Epithelial cell of esophagus (primary cell): Measurements from ENCODE around the gene FASTK.

Experiments
- DNase-seq: peaks from one replicate; pipeline ENCODE4 v3.0.0; 2010; ENCODE audit warnings: low read depth
- H3K4me3 ChIP-seq: 2 replicates; pipeline ENCODE4 v1.5.1; 2011; ENCODE audit warnings: mild to moderate bottlenecking, low read length, control low read depth
- TF ChIP-seq, protein P1 (sequence below): IDR thresholded peaks from 2 replicates; pipeline ENCODE4 v1.5.1; 2011; ENCODE audit warnings: low read depth, mild to moderate bottlenecking, low read length, control low read depth, inconsistent platforms; ENCODE audit not compliant: insufficient read depth; ENCODE audit errors: missing control alignments

Gene FASTK

GRCh38 chr7:151107882-151108281 lies 27.3 kb upstream of the FASTK start:
- DNase-seq: no peak
- TF ChIP-seq, protein P1, sequence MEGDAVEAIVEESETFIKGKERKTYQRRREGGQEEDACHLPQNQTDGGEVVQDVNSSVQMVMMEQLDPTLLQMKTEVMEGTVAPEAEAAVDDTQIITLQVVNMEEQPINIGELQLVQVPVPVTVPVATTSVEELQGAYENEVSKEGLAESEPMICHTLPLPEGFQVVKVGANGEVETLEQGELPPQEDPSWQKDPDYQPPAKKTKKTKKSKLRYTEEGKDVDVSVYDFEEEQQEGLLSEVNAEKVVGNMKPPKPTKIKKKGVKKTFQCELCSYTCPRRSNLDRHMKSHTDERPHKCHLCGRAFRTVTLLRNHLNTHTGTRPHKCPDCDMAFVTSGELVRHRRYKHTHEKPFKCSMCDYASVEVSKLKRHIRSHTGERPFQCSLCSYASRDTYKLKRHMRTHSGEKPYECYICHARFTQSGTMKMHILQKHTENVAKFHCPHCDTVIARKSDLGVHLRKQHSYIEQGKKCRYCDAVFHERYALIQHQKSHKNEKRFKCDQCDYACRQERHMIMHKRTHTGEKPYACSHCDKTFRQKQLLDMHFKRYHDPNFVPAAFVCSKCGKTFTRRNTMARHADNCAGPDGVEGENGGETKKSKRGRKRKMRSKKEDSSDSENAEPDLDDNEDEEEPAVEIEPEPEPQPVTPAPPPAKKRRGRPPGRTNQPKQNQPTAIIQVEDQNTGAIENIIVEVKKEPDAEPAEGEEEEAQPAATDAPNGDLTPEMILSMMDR: no peak

DNA sequence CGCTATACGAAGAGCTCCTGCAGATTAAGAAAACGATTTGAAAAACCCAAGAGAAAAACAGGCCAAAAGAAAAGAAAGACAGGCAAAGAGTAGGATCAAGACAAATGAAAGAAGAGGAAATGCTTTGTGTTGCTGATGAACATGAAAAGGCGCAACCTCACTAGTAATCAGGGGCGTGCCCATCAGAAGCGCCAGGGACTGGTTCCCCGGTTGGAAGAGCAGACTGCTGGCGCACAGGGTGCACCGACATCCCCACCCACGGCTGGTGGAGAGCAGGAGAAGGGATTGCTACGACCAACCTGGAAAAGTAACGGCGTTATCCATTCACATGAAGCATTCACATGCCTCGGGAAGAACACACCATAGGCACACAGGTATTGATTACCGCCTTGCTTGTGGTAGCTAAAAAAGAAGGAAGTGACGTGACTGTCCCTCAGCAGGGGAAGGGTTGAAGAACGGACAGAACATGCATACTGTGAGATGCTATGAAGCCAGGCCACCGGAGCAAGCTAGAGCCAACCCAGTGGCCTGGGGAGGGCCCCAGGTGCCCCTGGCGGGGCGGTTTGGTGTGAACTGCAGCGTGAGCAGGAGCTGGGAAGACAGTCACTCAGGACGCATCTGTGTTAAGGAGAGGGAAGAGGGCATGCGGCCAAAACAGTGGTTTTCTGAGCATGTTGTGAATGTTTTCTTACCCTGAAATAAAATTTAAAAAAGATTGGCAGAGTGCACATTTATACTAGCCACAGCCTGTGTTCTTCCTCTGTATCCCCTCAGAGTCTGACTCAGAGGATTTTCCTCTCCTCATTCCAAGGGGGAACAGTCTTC lies 24.0 kb upstream of the FASTK start:
- H3K4me3 ChIP-seq: no peak overlapping the region
- TF ChIP-seq, protein P1: no peak
- no peak for DNase-seq

More at GRCh38 chr7:151107882-151108281, 27.3 kb upstream of the FASTK start:
- no peak overlapping the region for H3K4me3 ChIP-seq

DNA sequence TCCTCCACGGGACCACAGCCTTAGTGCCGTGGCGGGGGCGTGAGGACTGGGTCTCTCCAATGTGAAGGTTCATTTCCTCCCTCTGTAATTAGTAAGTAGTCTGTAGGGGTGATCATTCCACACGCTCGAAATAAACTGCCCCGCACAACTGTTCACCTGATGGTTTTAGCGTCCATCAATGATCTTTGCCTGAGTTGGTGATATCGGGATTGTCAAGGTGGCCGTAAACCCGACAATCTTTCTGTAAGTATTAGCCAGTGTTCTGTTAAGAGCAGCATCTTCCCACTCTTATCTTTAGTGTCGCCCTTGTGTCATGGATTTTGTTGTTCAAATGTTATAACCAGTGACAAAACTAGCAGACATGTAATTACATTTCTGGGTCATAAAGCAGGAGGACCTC lies 23.4 kb upstream of the FASTK start:
- TF ChIP-seq, protein P1: no peak
- H3K4me3 ChIP-seq: no peak overlapping the region
- DNase-seq: no peak

- TF ChIP-seq, protein P1: no peak
- no peak for DNase-seq
Measured at GRCh38 chr7:151102991-151103390, 22.4 kb upstream of the FASTK start.

DNA sequence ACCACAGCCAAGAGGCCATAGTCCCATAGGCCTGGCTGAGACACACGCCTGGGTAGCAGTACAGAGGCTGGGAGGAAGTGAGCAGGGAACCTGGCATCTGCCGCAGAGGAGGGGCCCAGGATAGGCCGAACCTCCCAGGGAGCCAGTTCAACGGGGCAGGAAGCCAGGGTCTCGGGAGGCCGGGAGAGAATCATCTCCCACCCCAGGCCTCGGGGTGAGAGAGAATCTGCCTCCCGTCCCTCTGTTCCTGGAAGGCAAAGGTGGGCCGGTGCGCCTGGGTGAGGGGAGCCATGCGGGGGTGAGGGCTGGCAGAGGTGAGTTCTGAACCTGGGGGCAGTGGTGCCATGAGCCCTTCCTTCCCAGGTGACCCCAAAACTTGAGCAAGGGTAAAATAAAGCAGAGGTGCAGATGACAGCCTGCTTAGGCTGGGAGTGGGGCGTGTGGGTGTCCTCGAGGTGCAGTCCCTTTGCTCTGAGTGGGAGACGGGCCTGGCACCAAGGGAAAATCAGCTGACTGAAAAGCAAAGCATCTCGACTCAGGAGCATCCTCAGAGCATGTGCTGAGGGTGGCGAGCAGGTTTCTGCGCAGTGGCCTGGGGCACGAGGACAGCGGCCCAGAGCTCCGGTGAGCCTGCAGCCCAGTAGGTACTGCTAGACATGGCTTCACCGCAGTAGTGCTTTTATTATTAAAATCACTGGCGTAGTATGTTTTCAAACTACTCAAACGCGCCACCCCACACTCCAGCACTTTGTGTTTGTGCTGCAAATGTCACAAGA lies 21.2 kb upstream of the FASTK start:
- no peak overlapping the region for H3K4me3 ChIP-seq
- DNase-seq: no peak
- TF ChIP-seq, protein P1: no peak

More at GRCh38 chr7:151102991-151103390, 22.4 kb upstream of the FASTK start:
- no peak overlapping the region for H3K4me3 ChIP-seq

- DNase-seq: no peak
- no peak overlapping the region for H3K4me3 ChIP-seq
Measured at GRCh38 chr7:151100921-151101320, 20.3 kb upstream of the FASTK start.

More at GRCh38 chr7:151100921-151101320, 20.3 kb upstream of the FASTK start:
- TF ChIP-seq, protein P1: no peak
